Lower lobe of right lung (tissue), 2 donors: ENCODE data around the gene PSD4. TPM values are rescaled to one million over a fixed set of nuclear protein-coding genes. Genes with fewer than 3 reads are reported as not detected.

Source experiments
- ATAC-seq, 2 donors: fragments of 200-7000 bp; cut with Tn5 transposase; one replicate each; pipeline ENCODE4 v1.9.1; 2020 to 2022; ENCODE audit warnings: mild to moderate bottlenecking in 2 of 2, moderate library complexity in 2 of 2
- DNase-seq: peaks from one replicate; pipeline ENCODE4 v3.0.0-alpha.2; 2020
- H3K27ac ChIP-seq: fragments of 200-600 bp; one replicate; pipeline ENCODE4 v1.8.0; 2022
- H3K27me3 ChIP-seq: fragments of 200-600 bp; one replicate; pipeline ENCODE4 v1.8.0; 2022; ENCODE audit warnings: low read depth
- H3K36me3 ChIP-seq: fragments of 200-600 bp; one replicate; pipeline ENCODE4 v1.8.0; 2022; ENCODE audit warnings: mild to moderate bottlenecking
- H3K4me1 ChIP-seq: fragments of 200-600 bp; one replicate; pipeline ENCODE4 v1.8.0; 2022
- H3K4me3 ChIP-seq: fragments of 200-600 bp; one replicate; pipeline ENCODE4 v1.8.0; 2022; ENCODE audit warnings: mild to moderate bottlenecking
- H3K9me3 ChIP-seq: fragments of 200-600 bp; one replicate; pipeline ENCODE4 v1.8.0; 2022
- intact Hi-C: fragments of 100-400 bp; cut with DNase I; formaldehyde crosslinking; loops from one replicate; pipeline ENCODE4 v1.11.0; 2022
- total RNA-seq: library from RNA; stranded (reverse); fragmentation: NEBNext Ultra II Directional; extraction: Animal tissue kit (Norgen Biotek cat#: 25700); gene quantifications from one replicate; pipeline ENCODE4 v1.2.1, GENCODE V29; 2021
- TF ChIP-seq, protein P1 (sequence below): fragments of 200-600 bp; IDR thresholded peaks from one replicate; pipeline ENCODE4 v1.8.0; 2022; ENCODE audit warnings: antibody characterized with exemption, mild to moderate bottlenecking
- donor health status: DM: no; HTN: yes; CAD: no; lungs with severe emphysema.

Gene PSD4
- total RNA-seq, 1 donor from 2014 or later = 43.2 TPM

DNA sequence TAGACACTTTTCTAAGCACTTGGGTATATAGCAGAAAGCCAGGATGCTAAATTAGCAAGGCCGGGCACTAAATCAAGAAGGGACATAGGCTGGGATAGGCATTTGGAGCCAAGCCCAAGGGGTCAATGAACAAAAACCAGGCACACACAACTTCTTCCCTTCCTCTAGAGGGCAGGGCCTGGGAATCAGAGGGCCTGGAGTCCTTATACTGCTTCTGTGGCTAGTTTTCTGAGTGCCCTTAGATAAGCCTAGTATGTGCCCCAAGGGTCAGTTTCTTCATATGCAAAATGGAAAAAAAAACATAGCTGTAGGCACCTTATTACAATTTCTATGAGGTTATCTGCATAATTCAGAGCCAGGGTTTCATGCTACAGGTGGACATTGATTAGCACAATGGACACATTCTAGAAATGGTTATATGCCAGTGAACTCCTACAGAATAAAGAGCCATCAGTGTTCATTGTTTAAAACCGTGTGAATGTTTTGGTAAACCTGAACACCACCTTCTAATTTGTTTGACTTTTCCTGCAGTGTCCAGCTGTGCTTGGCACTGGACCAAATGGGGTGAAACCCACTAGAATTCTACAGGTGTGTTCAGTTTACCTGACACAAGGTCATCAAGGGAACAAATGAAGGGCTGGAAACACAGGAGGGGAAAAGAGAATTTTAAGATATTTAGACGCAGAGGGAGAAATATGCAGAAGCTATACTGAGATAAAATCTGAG lies 55.4 kb downstream of the PSD4 start:
- DNase-seq (no peak), ATAC-seq (no peak)
- intact Hi-C loops = no loop called here
- no peak overlapping the region for H3K27ac ChIP-seq
- no peaks in the 10 kb centered on the region for H3K36me3 ChIP-seq
- no peaks in the 10 kb centered on the region for H3K27me3 ChIP-seq
- no peaks in the 10 kb centered on the region for H3K9me3 ChIP-seq
- H3K4me3 ChIP-seq = no peak overlapping the region
- no peaks in the 10 kb centered on the region for H3K4me1 ChIP-seq
- TF ChIP-seq, protein P1, sequence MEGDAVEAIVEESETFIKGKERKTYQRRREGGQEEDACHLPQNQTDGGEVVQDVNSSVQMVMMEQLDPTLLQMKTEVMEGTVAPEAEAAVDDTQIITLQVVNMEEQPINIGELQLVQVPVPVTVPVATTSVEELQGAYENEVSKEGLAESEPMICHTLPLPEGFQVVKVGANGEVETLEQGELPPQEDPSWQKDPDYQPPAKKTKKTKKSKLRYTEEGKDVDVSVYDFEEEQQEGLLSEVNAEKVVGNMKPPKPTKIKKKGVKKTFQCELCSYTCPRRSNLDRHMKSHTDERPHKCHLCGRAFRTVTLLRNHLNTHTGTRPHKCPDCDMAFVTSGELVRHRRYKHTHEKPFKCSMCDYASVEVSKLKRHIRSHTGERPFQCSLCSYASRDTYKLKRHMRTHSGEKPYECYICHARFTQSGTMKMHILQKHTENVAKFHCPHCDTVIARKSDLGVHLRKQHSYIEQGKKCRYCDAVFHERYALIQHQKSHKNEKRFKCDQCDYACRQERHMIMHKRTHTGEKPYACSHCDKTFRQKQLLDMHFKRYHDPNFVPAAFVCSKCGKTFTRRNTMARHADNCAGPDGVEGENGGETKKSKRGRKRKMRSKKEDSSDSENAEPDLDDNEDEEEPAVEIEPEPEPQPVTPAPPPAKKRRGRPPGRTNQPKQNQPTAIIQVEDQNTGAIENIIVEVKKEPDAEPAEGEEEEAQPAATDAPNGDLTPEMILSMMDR = no peak

DNA sequence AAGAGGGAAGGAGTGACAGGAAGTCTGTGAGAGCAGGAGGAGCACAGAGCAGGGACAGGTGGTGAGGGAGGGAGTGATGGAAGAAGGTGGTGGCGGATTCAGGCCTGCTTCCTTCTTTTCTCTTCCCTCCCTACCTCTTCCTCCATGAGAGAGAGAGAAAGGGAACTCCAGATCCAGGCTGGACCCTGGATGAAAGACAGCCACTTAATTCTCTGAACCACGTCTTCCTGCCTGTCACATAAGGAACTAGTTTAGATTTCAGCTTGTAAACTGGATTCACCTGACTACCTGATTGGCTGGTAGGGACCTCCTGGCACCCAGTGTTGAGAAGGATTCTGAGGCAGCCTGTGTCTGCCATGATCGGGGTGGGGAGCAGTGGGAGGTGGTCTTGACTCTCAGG lies 56.0 kb downstream of the PSD4 start:
- TF ChIP-seq, protein P1 = no peak
- Histone ChIP-seq H3K36me3 (no peaks in the 10 kb centered on the region), H3K27me3 (no peaks in the 10 kb centered on the region), H3K4me1 (no peaks in the 10 kb centered on the region), H3K4me3 (no peak overlapping the region), H3K27ac (no peak overlapping the region), H3K9me3 (no peaks in the 10 kb centered on the region)
- ATAC-seq (peak in 1 of 2 donors; percentile 5), DNase-seq (no peak)
- intact Hi-C loops = no loop called here

DNA sequence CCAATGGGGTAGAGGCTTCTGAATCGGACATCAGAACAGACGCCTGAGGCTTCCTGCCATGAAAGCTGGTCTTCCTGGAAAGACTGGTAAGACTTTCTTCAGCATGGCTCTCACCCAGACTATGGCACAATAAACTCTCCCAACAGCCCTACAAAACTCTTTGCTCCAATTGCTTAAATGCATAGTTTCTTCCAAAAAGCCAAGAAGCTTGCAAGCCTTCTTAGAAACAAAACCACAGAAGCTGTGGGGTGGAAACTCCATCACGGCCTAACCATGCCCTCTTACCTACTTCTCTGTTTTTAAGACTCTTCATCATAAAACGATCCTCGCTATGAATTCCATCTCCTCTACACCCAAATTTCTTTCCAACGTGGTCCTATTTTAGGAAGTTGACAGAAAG lies 56.8 kb downstream of the PSD4 start:
- ATAC-seq (peak; percentile 7 to 44), DNase-seq (no peak)
- no peaks in the 10 kb centered on the region for H3K9me3 ChIP-seq
- intact Hi-C loops = no loop called here
- TF ChIP-seq, protein P1 = no peak
- no peak overlapping the region for H3K27ac ChIP-seq
- H3K27me3 ChIP-seq = no peaks in the 10 kb centered on the region
- no peaks in the 10 kb centered on the region for H3K4me1 ChIP-seq
- no peak overlapping the region for H3K4me3 ChIP-seq
- H3K36me3 ChIP-seq = no peaks in the 10 kb centered on the region

DNA sequence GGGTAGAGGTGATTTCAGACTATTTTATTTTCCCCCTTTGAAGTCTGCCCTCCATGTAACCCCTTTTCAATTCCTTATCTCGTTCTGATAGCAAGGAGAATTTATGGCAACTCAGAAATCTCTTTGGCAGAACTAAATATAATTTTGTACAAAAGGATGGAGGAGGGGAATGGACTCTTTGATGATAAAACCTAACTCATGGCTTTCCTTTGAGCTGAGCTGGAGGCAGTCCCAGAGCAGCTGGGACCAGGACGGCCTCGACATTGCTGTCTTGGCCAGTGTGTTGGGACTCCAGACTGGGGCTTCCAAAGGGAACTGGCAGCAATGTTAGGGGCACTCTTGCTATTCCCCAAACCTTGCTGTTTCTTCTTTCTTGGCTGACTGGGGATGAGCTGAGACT lies 57.3 kb downstream of the PSD4 start:
- H3K27me3 ChIP-seq = no peaks in the 10 kb centered on the region
- intact Hi-C loops = no loop called here
- H3K36me3 ChIP-seq = no peaks in the 10 kb centered on the region
- H3K4me1 ChIP-seq = no peaks in the 10 kb centered on the region
- DNase-seq (no peak), ATAC-seq (no peak)
- TF ChIP-seq, protein P1 = no peak
- no peak overlapping the region for H3K4me3 ChIP-seq
- H3K9me3 ChIP-seq = no peaks in the 10 kb centered on the region
- no peak overlapping the region for H3K27ac ChIP-seq

DNA sequence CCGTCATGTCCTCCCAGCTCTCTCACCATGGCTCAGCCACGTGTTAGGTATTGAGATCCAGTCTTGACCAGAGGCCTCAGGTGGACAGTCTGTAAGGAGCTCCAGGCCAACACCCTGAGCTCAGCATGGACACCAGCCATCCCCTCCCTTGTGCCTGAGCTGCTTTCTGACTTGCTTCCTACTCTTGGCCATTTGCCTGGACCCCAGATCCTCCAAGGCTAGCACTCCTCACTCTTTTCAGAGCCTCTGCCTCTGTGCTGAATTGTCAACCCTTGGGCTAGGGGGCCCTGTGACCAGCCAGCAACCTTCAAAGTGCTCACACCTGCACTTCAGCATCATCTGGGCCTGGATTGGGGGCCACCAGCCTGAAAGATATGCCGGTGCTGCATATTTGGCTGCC lies 58.4 kb downstream of the PSD4 start:
- Histone ChIP-seq H3K36me3 (no peaks in the 10 kb centered on the region), H3K9me3 (no peaks in the 10 kb centered on the region), H3K4me1 (no peaks in the 10 kb centered on the region), H3K27ac (no peak overlapping the region), H3K27me3 (no peaks in the 10 kb centered on the region), H3K4me3 (no peak overlapping the region)
- intact Hi-C loops = no loop called here
- ATAC-seq = no peak
- no peak for DNase-seq
- TF ChIP-seq, protein P1 = no peak
